GM12878 (cell line): Measurements from ENCODE around the gene LRRC23. TPM values are rescaled to one million over a fixed set of nuclear protein-coding genes. Genes with fewer than 3 reads are reported as not detected.

ENCODE experiments used
- ATAC-seq: fragments of 200-7000 bp; cut with Tn5 transposase; 3 replicates; pipeline ENCODE4 v1.9.1; 2020; ENCODE audit warnings: mild to moderate bottlenecking, moderate library complexity
- BruUV-seq: library from RNA; stranded (reverse); fragments of 400-500 nt; replicated peaks from 2 replicates; lab custom pipeline; 2021; lab: Mats Ljungman, UMichigan
- CTCF ChIA-PET: fragments of 300-600 bp; sonication (Branson Sonifier 250); formaldehyde crosslinking; extraction: SDS; loops from one replicate; lab custom pipeline; 2021; ENCODE audit warnings: inconsistent platforms; lab: Yijun Ruan, JAX
- POLR2A ChIA-PET: fragments of 350-600 bp; formaldehyde crosslinking; extraction: SDS; loops from one replicate; lab custom pipeline; 2021; ENCODE audit warnings: inconsistent platforms; lab: Charles Lee
- RAD21 ChIA-PET: fragments of 300-600 bp; sonication (Branson Sonifier 250); formaldehyde crosslinking; loops from one replicate; lab custom pipeline; 2023; ENCODE audit warnings: antibody characterized with exemption; ENCODE audit not compliant: unreplicated experiment; lab: Charles Lee
- SMC1A ChIA-PET: fragments of 300-600 bp; sonication (Branson Sonifier 250); formaldehyde crosslinking; loops from one replicate; lab custom pipeline; 2023; ENCODE audit not compliant: unreplicated experiment, uncharacterized antibody; lab: Charles Lee
- DNase-seq: peaks from one replicate; pipeline ENCODE4 v3.0.0-alpha.2; 2011; ENCODE audit warnings: low read depth, low spot score
- FAIRE-seq: peaks from 3 replicates; lab custom pipeline; 2011; peaks lifted over from hg19 to GRCh38; lab: Jason Lieb, UNC
- H2AFZ ChIP-seq: 2 replicates; pipeline ENCODE4 v1.6.0; 2011; ENCODE audit warnings: low read depth, low read length, control low read depth; ENCODE audit not compliant: control insufficient read depth
- H3K27ac ChIP-seq: 2 replicates; pipeline ENCODE4 v1.5.1; 2011; ENCODE audit warnings: control low read depth; ENCODE audit not compliant: control insufficient read depth, insufficient read depth
- H3K27me3 ChIP-seq, 2 experiments: replicated peaks in 1 of 2; 2 replicates each; pipeline versions ENCODE4 v1.6.0 to v1.6.1; 2011; ENCODE audit warnings: low read length in 1 of 2; ENCODE audit not compliant: control insufficient read depth in 2 of 2, insufficient read depth in 2 of 2
- H3K36me3 ChIP-seq, 2 experiments: 2 replicates each; pipeline ENCODE4 v1.5.1; 2011; ENCODE audit warnings: low read length in 1 of 2; ENCODE audit not compliant: control insufficient read depth in 2 of 2, insufficient read depth in 2 of 2
- H3K4me1 ChIP-seq: 2 replicates; pipeline ENCODE4 v1.6.1; 2011; ENCODE audit warnings: mild to moderate bottlenecking, low read length, moderate library complexity, mixed read lengths; ENCODE audit not compliant: control insufficient read depth, insufficient read depth
- H3K4me2 ChIP-seq: 2 replicates; pipeline ENCODE4 v1.6.0; 2011; ENCODE audit warnings: control low read depth; ENCODE audit not compliant: control insufficient read depth, insufficient read depth
- H3K4me3 ChIP-seq: fragments of 200-600 bp; sonication (generic); 2 replicates; pipeline ENCODE4 v1.5.1; 2016
- H3K79me2 ChIP-seq: 2 replicates; pipeline ENCODE4 v1.6.0; 2011; ENCODE audit warnings: low read length; ENCODE audit not compliant: control insufficient read depth, insufficient read depth
- H3K9ac ChIP-seq: 2 replicates; pipeline ENCODE4 v1.8.0; 2011; ENCODE audit warnings: low read length, control low read depth, mixed read lengths; ENCODE audit not compliant: control insufficient read depth, insufficient read depth
- H3K9me3 ChIP-seq: replicated peaks from 3 replicates; pipeline ENCODE4 v1.5.1; 2011; ENCODE audit warnings: mild to moderate bottlenecking, low read length; ENCODE audit not compliant: control insufficient read depth, insufficient read depth
- H4K20me1 ChIP-seq: 2 replicates; pipeline ENCODE4 v1.6.0; 2011; ENCODE audit not compliant: control insufficient read depth, insufficient read depth
- ASH2L ChIP-seq: fragments of 300-600, 200-600 bp; sonication (generic); IDR thresholded peaks from 2 replicates; pipeline ENCODE4 v1.6.1; 2017; ENCODE audit warnings: low read depth, mild to moderate bottlenecking, borderline replicate concordance
- BCL3 ChIP-seq: IDR thresholded peaks from 2 replicates; pipeline ENCODE4 v1.6.1; 2011; ENCODE audit warnings: borderline replicate concordance, low read depth, mild to moderate bottlenecking, moderate library complexity, low read length; ENCODE audit not compliant: insufficient read depth, poor library complexity, severe bottlenecking
- BHLHE40 ChIP-seq, 2 experiments: fragments of 450-650 bp in 1 of 2; IDR thresholded peaks; 2 replicates each; pipeline ENCODE4 v1.6.1; 2011 to 2017; ENCODE audit warnings: low read depth in 2 of 2, borderline replicate concordance in 1 of 2, improper control_type of control experiment in 1 of 2, low read length in 1 of 2, mild to moderate bottlenecking in 1 of 2
- CEBPB ChIP-seq, 2 experiments: fragments of 150-350 bp in 1 of 2; IDR thresholded peaks; 2 replicates each; pipeline ENCODE4 v1.6.1; 2012 to 2014; ENCODE audit warnings: low read depth in 2 of 2, low read length in 2 of 2, borderline replicate concordance in 1 of 2, inconsistent platforms in 1 of 2
- CHD1 ChIP-seq: IDR thresholded peaks from 2 replicates; pipeline ENCODE4 v1.6.1; 2012; ENCODE audit warnings: low read depth, low read length, improper control_type of control experiment
- CHD4 ChIP-seq: fragments of 200-600 bp; sonication (generic); IDR thresholded peaks from 2 replicates; pipeline ENCODE4 v1.6.1; 2016; ENCODE audit warnings: mild to moderate bottlenecking
- FOXK2 ChIP-seq: fragments of 450-650 bp; IDR thresholded peaks from 2 replicates; pipeline ENCODE4 v1.6.1; 2017; ENCODE audit warnings: mild to moderate bottlenecking, moderate library complexity
- HDAC2 ChIP-seq: fragments of 200-600 bp; sonication (generic); IDR thresholded peaks from 2 replicates; pipeline ENCODE4 v1.6.1; 2017
- IRF3 ChIP-seq: fragments of 450-650 bp; IDR thresholded peaks from 2 replicates; pipeline ENCODE4 v1.6.1; 2014; ENCODE audit warnings: mild to moderate bottlenecking
- MAX ChIP-seq: IDR thresholded peaks from 2 replicates; pipeline ENCODE4 v1.6.1; 2012; ENCODE audit warnings: low read depth, low read length, improper control_type of control experiment
- NFIC ChIP-seq: IDR thresholded peaks from 2 replicates; pipeline ENCODE4 v1.6.1; 2012; ENCODE audit warnings: low read depth, mild to moderate bottlenecking, inconsistent platforms, low read length, moderate library complexity
- POLR2A ChIP-seq: IDR thresholded peaks from 2 replicates; pipeline ENCODE4 v1.6.1; 2011; ENCODE audit warnings: low read depth, mild to moderate bottlenecking, low read length
- RCOR1 ChIP-seq: conservative IDR thresholded peaks from 2 replicates; pipeline ENCODE4 v1.6.1; 2012; ENCODE audit warnings: low read depth, low read length, improper control_type of control experiment
- SIX5 ChIP-seq: IDR thresholded peaks from 2 replicates; pipeline ENCODE4 v1.6.1; 2011; ENCODE audit warnings: mild to moderate bottlenecking, low read depth, low read length, moderate library complexity; ENCODE audit not compliant: severe bottlenecking
- SMAD1 ChIP-seq: fragments of 450-650 bp; IDR thresholded peaks from 2 replicates; pipeline ENCODE4 v1.6.1; 2018; ENCODE audit warnings: mild to moderate bottlenecking, low read depth; ENCODE audit not compliant: partially characterized antibody
- SMAD5 ChIP-seq: IDR thresholded peaks from 2 replicates; pipeline ENCODE4 v1.6.1; 2016; ENCODE audit warnings: antibody characterized with exemption, low read depth
- SMARCA5 ChIP-seq: fragments of 450-650 bp; IDR thresholded peaks from 2 replicates; pipeline ENCODE4 v1.6.1; 2017; ENCODE audit warnings: mild to moderate bottlenecking
- SUZ12 ChIP-seq: fragments of 200-600 bp; sonication (generic); IDR thresholded peaks from one replicate; pipeline ENCODE4 v1.6.1; 2018; ENCODE audit warnings: antibody characterized with exemption, mild to moderate bottlenecking; ENCODE audit not compliant: unreplicated experiment
- TCF3 ChIP-seq: IDR thresholded peaks from 2 replicates; pipeline ENCODE4 v1.6.1; 2012; ENCODE audit warnings: low read depth, mild to moderate bottlenecking, low read length, borderline replicate concordance; ENCODE audit not compliant: insufficient read depth
- TCF7 ChIP-seq: IDR thresholded peaks from 2 replicates; pipeline ENCODE4 v1.6.1; 2014; ENCODE audit warnings: antibody characterized with exemption, borderline replicate concordance
- WGBS: methylation state at CpG from one replicate; pipeline ENCODE4 v1.1.6; 2016; ENCODE audit warnings: low lambda C conversion rate; ENCODE audit not compliant: insufficient replicate concordance, insufficient coverage; ENCODE audit errors: missing lambda C conversion rate; 5-methylcytosine and 5-hydroxymethylcytosine counted together
- in situ Hi-C: fragments of 300-500 bp; cut with MboI; formaldehyde crosslinking; loops from 9 replicates; pipeline ENCODE4 v1.14.3; 2018; ENCODE audit warnings: mixed read lengths
- intact Hi-C: fragments of 100-400 bp; cut with micrococcal nuclease; formaldehyde crosslinking; loops from one replicate; pipeline ENCODE4 v1.14.2; 2022; ENCODE audit not compliant: unreplicated experiment
- polyA plus RNA-seq, 11 experiments: library from polyadenylated mRNA; depleted of rRNA in 4 of 11; unstranded in 6 of 11; stranded (reverse) in 5 of 11; fragments of >200 nt; fragmentation: Nextera tagmentation in 4 of 11; fragmentation: Illumina TruSeq in 1 of 11; extraction: Ambion mirVana in 4 of 11; extraction: Trizol in 1 of 11; gene quantifications; 1 replicate in 1 of 11; 2 replicates in 10 of 11; pipeline versions ENCODE4 v1.2.1 to v1.2.3, GENCODE V29; 2011 to 2016; ENCODE audit warnings: inconsistent platforms in 2 of 11, missing spikeins in 2 of 11, low read depth in 1 of 11
- total RNA-seq, 4 experiments: library from RNA; depleted of rRNA in 3 of 4; stranded (reverse); fragments of >200 nt in 3 of 4; fragmentation: Illumina TruSeq in 1 of 4; extraction: Trizol in 1 of 4; gene quantifications; 2 replicates each; pipeline versions ENCODE4 v1.2.1 to v1.2.3, GENCODE V29; 2013 to 2021
- TF ChIP-seq, protein P1 (sequence below): IDR thresholded peaks from 2 replicates; pipeline ENCODE4 v1.6.1; 2011; ENCODE audit warnings: low read depth, mild to moderate bottlenecking, low read length, moderate library complexity, borderline replicate concordance; ENCODE audit errors: extremely low read depth

Gene LRRC23
- total and polyA plus RNA-seq, 10 of the 15 experiments (the other 5 are each of a cell fraction or from before 2014, with no cell fraction given) = 1.4 to 6.9 (median 3.4) TPM

GRCh38 chr12:6943722-6944380 lies 39.2 kb downstream of the LRRC23 start, which contains the start of the genes C12orf57 and RNU7-1:
TSS of gene C12orf57 (plus strand) at chr12:6944022. CDS start at chr12:6944122, 100 bp downstream.
TSS of gene RNU7-1 (plus strand) at chr12:6943816.
- H4K20me1 ChIP-seq = no peaks in the 10 kb centered on the region
- under 1% methylated on average over 31 of the region's 31 CpGs for WGBS
- intact Hi-C loops (loop anchor here (1.0 to 2.0 kb wide), 6 partner anchors 16 to 165 kb away; partner anchors contain the start of genes C1R, C1RL, EMG1 and LPCAT3), in situ Hi-C loops (no loop called here)
- H3K36me3 ChIP-seq = peaks cover 2 to 8% of the 10 kb centered on the region in 2 experiments; a peak in 2 of 4 replicates
- peak within 1 kb of the TSS; percentile 91 for H3K27ac ChIP-seq
- peak; percentile 77 for ATAC-seq
- H3K79me2 ChIP-seq = peaks cover 25% of the 10 kb centered on the region
- POLR2A ChIA-PET = interaction anchor here (0.6 to 17.8 kb wide), 20 partner anchors 9 to 191 kb away, joined by 3 to 524 read pairs (median 4); partner anchors contain the start of genes C1RL, CDCA3, LPCAT3 and LRRC23
- H3K27me3 ChIP-seq = no peaks in the 10 kb centered on the region
- no peaks in the 10 kb centered on the region for H3K9me3 ChIP-seq
- H3K4me3 ChIP-seq = peak within 1 kb of the TSS; percentile 78
- no peak for FAIRE-seq
- RAD21 ChIA-PET = interaction anchor here (0.6 to 7.0 kb wide), 18 partner anchors 9 to 177 kb away, joined by 3 to 426 read pairs (median 8); partner anchors contain the start of genes ATN1, C1RL, CDCA3 and LPCAT3
- peak within 1 kb of the TSS; percentile 32 for H2AFZ ChIP-seq
- CTCF ChIA-PET = interaction anchor here (0.7 to 11.6 kb wide), 25 partner anchors 9 to 201 kb away, joined by 3 to 645 read pairs (median 6); partner anchors contain the start of genes C1R, C1RL, LPCAT3 and SPSB2
- peak; percentile 93 for DNase-seq
- peak within 1 kb of the TSS; percentile 70 for H3K4me2 ChIP-seq
- SMC1A ChIA-PET = interaction anchor here (0.7 to 11.6 kb wide), 18 partner anchors 9 to 891 kb away, joined by 3 to 395 read pairs (median 5); partner anchors contain the start of genes C1RL, ENO2, LPCAT3 and SPSB2
- peak within 1 kb of the TSS; percentile 90 for H3K9ac ChIP-seq
- peaks cover 28% of the 10 kb centered on the region for H3K4me1 ChIP-seq
- BruUV-seq = TSS peak; percentile 94
- TF ChIP-seq IRF3 (no peak), MAX (0 out of 2 replicates have a peak, but pooled peaks have one; percentile 20), FOXK2 (no peak), POLR2A (peak; percentile 98), SMAD5 (peak; percentile 100), BHLHE40 (IDR thresholded peaks at IDR 0.05; ENCODE audit: borderline replicate concordance in 1 of 2, low read depth in 2 of 2, low read length in 1 of 2) (peak in 1 of 2 experiments; percentile 51; a peak in 3 of 4 replicates), RCOR1 (peak; percentile 91), ASH2L (no peak), SMAD1 (peak; percentile 100), SIX5 (peak; percentile 26), CHD1 (no peak), SUZ12 (no peak), TCF3 (peak; percentile 88; the same call in 1 of the 2 replicates), CHD4 (no peak), HDAC2 (no peak), CEBPB (IDR thresholded peaks at IDR 0.05; ENCODE audit: borderline replicate concordance in 1 of 2, low read depth in 2 of 2, low read length in 2 of 2) (no peak), BCL3 (peak; percentile 91), TCF7 (peak; percentile 82), SMARCA5 (0 out of 2 replicates have a peak, but pooled peaks have one; percentile 19), NFIC (no peak)
- TF ChIP-seq, protein P1, sequence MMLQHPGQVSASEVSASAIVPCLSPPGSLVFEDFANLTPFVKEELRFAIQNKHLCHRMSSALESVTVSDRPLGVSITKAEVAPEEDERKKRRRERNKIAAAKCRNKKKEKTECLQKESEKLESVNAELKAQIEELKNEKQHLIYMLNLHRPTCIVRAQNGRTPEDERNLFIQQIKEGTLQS = no peak
